Measurements from ENCODE around the gene SMYD3.

Gene SMYD3

GRCh38 chr1:246114369-246114768 lies 392.7 kb downstream of the SMYD3 start:
- no peak for DNase-seq (ENCODE audit: low read depth in 3 of 3, low spot score in 1 of 3)

- no peak for DNase-seq (ENCODE audit: low read depth in 3 of 3, low spot score in 1 of 3)
Observed at GRCh38 chr1:246113555-246114095, 393.5 kb downstream of the SMYD3 start.

GRCh38 chr1:246111570-246111969 lies 395.5 kb downstream of the SMYD3 start:
- no peak for DNase-seq (ENCODE audit: low read depth in 3 of 3, low spot score in 1 of 3)

GRCh38 chr1:246110343-246111219 lies 396.5 kb downstream of the SMYD3 start:
- no peak for DNase-seq (ENCODE audit: low read depth in 3 of 3, low spot score in 1 of 3)

GRCh38 chr1:246108278-246108925 lies 398.7 kb downstream of the SMYD3 start:
- DNase-seq (ENCODE audit: low read depth in 3 of 3, low spot score in 1 of 3) = no peak

GRCh38 chr1:246107516-246108277 lies 399.4 kb downstream of the SMYD3 start:
- no peak for DNase-seq (ENCODE audit: low read depth in 3 of 3, low spot score in 1 of 3)

GRCh38 chr1:246106342-246106763 lies 400.7 kb downstream of the SMYD3 start:
- no peak for DNase-seq (ENCODE audit: low read depth in 3 of 3, low spot score in 1 of 3)

GRCh38 chr1:246104927-246105326 lies 402.2 kb downstream of the SMYD3 start:
- no peak for DNase-seq (ENCODE audit: low read depth in 3 of 3, low spot score in 1 of 3)

- DNase-seq (ENCODE audit: low read depth in 3 of 3, low spot score in 1 of 3) = no peak
Observed at GRCh38 chr1:246099570-246099969, 407.5 kb downstream of the SMYD3 start.

GRCh38 chr1:246096356-246096755 lies 410.7 kb downstream of the SMYD3 start:
- no peak for DNase-seq (ENCODE audit: low read depth in 3 of 3, low spot score in 1 of 3)

- DNase-seq (ENCODE audit: low read depth in 3 of 3, low spot score in 1 of 3) = no peak
Observed at GRCh38 chr1:246095443-246095842, 411.6 kb downstream of the SMYD3 start.

GRCh38 chr1:246093230-246093629 lies 413.8 kb downstream of the SMYD3 start:
- no peak for DNase-seq (ENCODE audit: low read depth in 3 of 3, low spot score in 1 of 3)

- DNase-seq (ENCODE audit: low read depth in 3 of 3, low spot score in 1 of 3) = no peak
Observed at GRCh38 chr1:246092136-246092535, 414.9 kb downstream of the SMYD3 start.

GRCh38 chr1:246091477-246091876 lies 415.6 kb downstream of the SMYD3 start:
- DNase-seq (ENCODE audit: low read depth in 3 of 3, low spot score in 1 of 3) = no peak

- no peak for DNase-seq (ENCODE audit: low read depth in 3 of 3, low spot score in 1 of 3)
Observed at GRCh38 chr1:246086191-246086590, 420.9 kb downstream of the SMYD3 start.

- DNase-seq (ENCODE audit: low read depth in 3 of 3, low spot score in 1 of 3) = no peak
Observed at GRCh38 chr1:246083416-246083815, 423.7 kb downstream of the SMYD3 start.

GRCh38 chr1:246081856-246082668 lies 425.0 kb downstream of the SMYD3 start:
- no peak for DNase-seq (ENCODE audit: low read depth in 3 of 3, low spot score in 1 of 3)

GRCh38 chr1:246081138-246081702 lies 425.9 kb downstream of the SMYD3 start:
- DNase-seq (ENCODE audit: low read depth in 3 of 3, low spot score in 1 of 3) = no peak

- no peak for DNase-seq (ENCODE audit: low read depth in 3 of 3, low spot score in 1 of 3)
Observed at GRCh38 chr1:246080031-246080430, 427.0 kb downstream of the SMYD3 start.

GRCh38 chr1:246078888-246079252 lies 428.2 kb downstream of the SMYD3 start:
- no peak for DNase-seq (ENCODE audit: low read depth in 3 of 3, low spot score in 1 of 3)

Data from stimulated activated CD4-positive, alpha-beta T cell treated with anti-CD3 and anti-CD28 coated beads, TNF-alpha, amount 100 ng/mL, for 1 hour (primary cell).